Loucy (cell line): ENCODE measurements around the gene HADHA.

Experiments used
- CTCF ChIP-seq: fragments of 200-600 bp; sonication (generic); conservative IDR thresholded peaks from 2 replicates; pipeline ENCODE4 v1.5.1; 2014; ENCODE audit warnings: mild to moderate bottlenecking, antibody characterized with exemption, low read length
- EZH2phosphoT487 ChIP-seq: fragments of 200-600 bp; IDR thresholded peaks from 2 replicates; pipeline ENCODE4 v1.6.1; 2018; ENCODE audit warnings: antibody characterized with exemption, mild to moderate bottlenecking, moderate library complexity, borderline replicate concordance

DNA sequence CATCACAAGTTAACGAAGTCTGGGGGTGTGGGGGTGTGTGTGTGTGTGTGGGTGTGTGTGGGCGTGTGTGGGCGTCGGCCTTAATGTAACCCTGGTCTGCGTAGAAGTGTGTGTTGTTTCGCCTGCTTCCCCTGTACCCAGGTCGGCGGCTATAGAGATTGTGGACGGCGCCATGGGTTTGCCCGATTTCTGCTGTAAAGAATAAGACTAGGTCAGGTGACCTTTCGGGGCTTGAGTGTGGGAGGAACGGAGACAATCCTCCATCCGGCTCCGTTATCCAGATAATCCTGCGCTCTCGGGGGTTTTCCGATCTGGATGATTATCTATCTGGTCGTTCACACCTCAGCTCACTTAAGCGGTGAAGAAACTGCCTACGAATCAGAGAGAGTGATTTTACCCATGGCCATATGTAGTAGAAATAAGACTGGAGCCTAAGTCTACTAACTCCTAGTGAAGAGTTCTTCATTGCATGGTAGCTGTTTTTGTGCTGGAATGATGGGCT is 850 bp upstream of the HADHA start:
- no peak for TF ChIP-seq CTCF
- TF ChIP-seq EZH2phosphoT487, result no peak
